ENCODE data around the gene RNF11.

DNA sequence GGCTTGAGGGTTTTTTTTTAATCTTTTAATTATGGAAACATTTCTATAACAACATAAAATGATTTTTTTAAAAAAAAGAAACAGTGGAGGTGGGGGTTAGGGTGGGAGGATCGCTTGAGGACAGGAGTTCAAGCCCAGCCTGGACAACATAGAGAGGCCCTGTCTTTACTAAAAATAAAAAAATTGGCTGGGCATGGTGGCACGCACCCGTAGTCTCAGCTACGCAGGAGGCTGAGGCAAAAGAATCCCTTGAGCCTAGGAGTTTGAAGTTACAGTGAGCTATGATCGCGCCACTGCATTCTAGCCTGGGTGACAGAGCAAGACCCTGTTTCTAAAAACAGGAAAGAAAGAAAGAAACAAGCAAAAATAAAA is 32.2 kb upstream of the RNF11 start:
- TF ChIP-seq, protein P1, sequence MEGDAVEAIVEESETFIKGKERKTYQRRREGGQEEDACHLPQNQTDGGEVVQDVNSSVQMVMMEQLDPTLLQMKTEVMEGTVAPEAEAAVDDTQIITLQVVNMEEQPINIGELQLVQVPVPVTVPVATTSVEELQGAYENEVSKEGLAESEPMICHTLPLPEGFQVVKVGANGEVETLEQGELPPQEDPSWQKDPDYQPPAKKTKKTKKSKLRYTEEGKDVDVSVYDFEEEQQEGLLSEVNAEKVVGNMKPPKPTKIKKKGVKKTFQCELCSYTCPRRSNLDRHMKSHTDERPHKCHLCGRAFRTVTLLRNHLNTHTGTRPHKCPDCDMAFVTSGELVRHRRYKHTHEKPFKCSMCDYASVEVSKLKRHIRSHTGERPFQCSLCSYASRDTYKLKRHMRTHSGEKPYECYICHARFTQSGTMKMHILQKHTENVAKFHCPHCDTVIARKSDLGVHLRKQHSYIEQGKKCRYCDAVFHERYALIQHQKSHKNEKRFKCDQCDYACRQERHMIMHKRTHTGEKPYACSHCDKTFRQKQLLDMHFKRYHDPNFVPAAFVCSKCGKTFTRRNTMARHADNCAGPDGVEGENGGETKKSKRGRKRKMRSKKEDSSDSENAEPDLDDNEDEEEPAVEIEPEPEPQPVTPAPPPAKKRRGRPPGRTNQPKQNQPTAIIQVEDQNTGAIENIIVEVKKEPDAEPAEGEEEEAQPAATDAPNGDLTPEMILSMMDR (IDR thresholded peaks at IDR 0.05; ENCODE audit: insufficient read depth, low read depth, low read length): no peak
- no peak for TF ChIP-seq EZH2 (IDR thresholded peaks at IDR 0.05; ENCODE audit: insufficient read depth, low read length)
